T-cell (primary cell): ENCODE results near the gene CHD3. TPM values are rescaled to one million over a fixed set of nuclear protein-coding genes. Genes with fewer than 3 reads are reported as not detected.

Experiments used
- ATAC-seq, 4 experiments: fragments of 200-7000 bp in 3 of 4; fragments of 150-1000 bp in 1 of 4; cut with Tn5 transposase; replicated peaks in 1 of 4; 1 replicate in 3 of 4; 2 replicates in 1 of 4; pipeline ENCODE4 v1.10.0; 2021; ENCODE audit warnings: moderate library complexity in 3 of 4, mild to moderate bottlenecking in 2 of 4, moderate number of reproducible peaks in 1 of 4
- CTCF ChIA-PET, 2 donors: fragments of 300-600 bp; sonication (Branson Sonifier 250); formaldehyde crosslinking; loops; one replicate each; lab custom pipeline; 2022; ENCODE audit warnings: antibody characterized with exemption in 2 of 2; lab: Charles Lee
- POLR2A ChIA-PET, 2 donors: fragments of 300-600 bp; sonication (Branson Sonifier 250); formaldehyde crosslinking; loops; one replicate each; lab custom pipeline; 2022; ENCODE audit warnings: antibody characterized with exemption in 2 of 2; lab: Charles Lee
- DNase-seq, 35 experiments: peaks; one replicate each; pipeline versions ENCODE4 v3.0.0 to v3.0.0-alpha.2; 2013 to 2023
- H3K27ac ChIP-seq: one replicate; pipeline ENCODE4 v1.5.1; 2013; ENCODE audit warnings: low read length
- H3K27me3 ChIP-seq, 2 experiments: replicated peaks in 1 of 2; 1 replicate in 1 of 2; 2 replicates in 1 of 2; pipeline versions ENCODE4 v1.6.1 to v1.7.0; 2013; ENCODE audit warnings: low read length in 1 of 2, mixed read lengths in 1 of 2; ENCODE audit not compliant: control insufficient read depth in 2 of 2, insufficient read depth in 2 of 2; ENCODE audit errors: extremely low read depth in 1 of 2
- H3K36me3 ChIP-seq, 2 donors: 1 replicate in 1 of 2; 2 replicates in 1 of 2; pipeline versions ENCODE4 v1.6.1 to v1.7.0; 2013; ENCODE audit warnings: low read length in 1 of 2; ENCODE audit not compliant: control insufficient read depth in 2 of 2, insufficient read depth in 1 of 2; ENCODE audit errors: extremely low read depth in 1 of 2
- H3K4me1 ChIP-seq, 2 experiments: 1 replicate in 1 of 2; 2 replicates in 1 of 2; pipeline versions ENCODE4 v1.6.1 to v1.7.0; 2013; ENCODE audit warnings: low read length in 2 of 2, mixed read lengths in 1 of 2; ENCODE audit not compliant: insufficient read depth in 2 of 2, control insufficient read depth in 1 of 2; ENCODE audit errors: extremely low read depth in 1 of 2
- H3K4me3 ChIP-seq, 2 donors: 1 replicate in 1 of 2; 2 replicates in 1 of 2; pipeline versions ENCODE4 v1.5.1 to v1.7.0; 2013; ENCODE audit warnings: mild to moderate bottlenecking in 2 of 2, low read length in 1 of 2, moderate library complexity in 1 of 2; ENCODE audit not compliant: control insufficient read depth in 1 of 2; ENCODE audit errors: extremely low read depth in 1 of 2
- H3K9me3 ChIP-seq: 2 replicates; pipeline ENCODE4 v1.7.0; 2013
- H3K27ac Mint-ChIP-seq, 2 donors: one replicate each; pipeline ENCODE4 v1.8.0; 2020 to 2021; ENCODE audit warnings: mild to moderate bottlenecking in 2 of 2, mixed read lengths in 2 of 2
- H3K27me3 Mint-ChIP-seq, 2 donors: one replicate each; pipeline ENCODE4 v1.8.0; 2021 to 2022; ENCODE audit warnings: mixed read lengths in 2 of 2
- H3K36me3 Mint-ChIP-seq: one replicate; pipeline ENCODE4 v1.8.0; 2021; ENCODE audit warnings: mixed read lengths
- H3K4me1 Mint-ChIP-seq, 3 donors: one replicate each; pipeline ENCODE4 v1.8.0; 2020 to 2022; ENCODE audit warnings: mixed read lengths in 3 of 3, mild to moderate bottlenecking in 1 of 3
- H3K4me3 Mint-ChIP-seq, 3 donors: one replicate each; pipeline ENCODE4 v1.8.0; 2020 to 2022; ENCODE audit warnings: mild to moderate bottlenecking in 3 of 3, mixed read lengths in 3 of 3, moderate library complexity in 3 of 3
- H3K9me3 Mint-ChIP-seq, 3 donors: one replicate each; pipeline ENCODE4 v1.8.0; 2020 to 2022; ENCODE audit warnings: mixed read lengths in 3 of 3
- WGBS: methylation state at CpG from one replicate; pipeline ENCODE4 v1.1.5; 2013; ENCODE audit warnings: missing lambda C conversion rate; ENCODE audit not compliant: insufficient coverage; 5-methylcytosine and 5-hydroxymethylcytosine counted together
- total RNA-seq, 35 experiments: library from RNA in 6 of 35; stranded (reverse) in 6 of 35; fragments of 120-200 nt in 1 of 35; gene quantifications; one replicate each; pipeline versions ENCODE4 v1.2.1 to v1.2.4 and lab custom pipeline; 2013 to 2026

CHD3 gene
- total RNA-seq, 5 donors from 2014 or later (not counting 1 experiment from before 2014, with no cell fraction given): 250 to 331 (median 274) TPM

- DNase-seq: peak; percentile 70 to 94 (median 87)
- Mint-ChIP-seq H3K4me3 (no peak overlapping the region), H3K27ac (no peak overlapping the region), H3K27me3 (no peaks in the 10 kb centered on the region), H3K9me3 (no peaks in the 10 kb centered on the region), H3K36me3 (peaks cover 11% of the 10 kb centered on the region), H3K4me1 (peaks cover 9 to 15% (median 10%) of the 10 kb centered on the region in 3 donors)
- no peaks in the 10 kb centered on the region for H3K27me3 ChIP-seq
- ChIA-PET POLR2A (no interaction called here), CTCF (no interaction called here)
- peak overlapping the region; percentile 77 for H3K27ac ChIP-seq
- 0% methylated on average over 16 of the region's 35 CpGs for WGBS
- peaks cover 11 to 29% of the 10 kb centered on the region in 2 donors for H3K36me3 ChIP-seq
- peaks cover 18 to 50% of the 10 kb centered on the region in 2 experiments for H3K4me1 ChIP-seq
- ATAC-seq: peak; percentile 72 to 77 (median 76)
- peak overlapping the region; percentile 85 to 91 for H3K4me3 ChIP-seq
- no peaks in the 10 kb centered on the region for H3K9me3 ChIP-seq
These were observed 956 bp upstream of the CHD3 start for GRCh38 chr17:7887482-7888183.

GRCh38 chr17:7889166-7889955 lies 772 bp downstream of the CHD3 start:
- Histone ChIP-seq H3K27me3 (no peaks in the 10 kb centered on the region), H3K36me3 (peaks cover 20 to 46% of the 10 kb centered on the region in 2 donors), H3K4me1 (peaks cover 6 to 42% of the 10 kb centered on the region in 2 experiments), H3K4me3 (no peak overlapping the region), H3K9me3 (no peaks in the 10 kb centered on the region), H3K27ac (no peak overlapping the region)
- no peak overlapping the region for H3K4me3 Mint-ChIP-seq
- ATAC-seq (no peak), DNase-seq (peak in 19 of 35 experiments; percentile 11 to 56 (median 21))
- no peak overlapping the region for H3K27ac Mint-ChIP-seq
- no peaks in the 10 kb centered on the region for H3K27me3 Mint-ChIP-seq
- H3K36me3 Mint-ChIP-seq: peaks cover 24% of the 10 kb centered on the region
- ChIA-PET POLR2A (no interaction called here), CTCF (no interaction called here)
- H3K4me1 Mint-ChIP-seq: peaks cover 7 to 15% (median 9%) of the 10 kb centered on the region in 3 donors
- no peaks in the 10 kb centered on the region for H3K9me3 Mint-ChIP-seq
- WGBS: 79% methylated on average over 3 of the region's 11 CpGs

- Mint-ChIP-seq H3K27ac (no peak overlapping the region), H3K27me3 (no peaks in the 10 kb centered on the region), H3K4me1 (peaks cover 16 to 18% (median 16%) of the 10 kb centered on the region in 3 donors), H3K36me3 (peaks cover 52% of the 10 kb centered on the region), H3K4me3 (no peak overlapping the region), H3K9me3 (no peaks in the 10 kb centered on the region)
- Histone ChIP-seq H3K27ac (no peak overlapping the region), H3K4me1 (peaks cover 3 to 17% of the 10 kb centered on the region in 2 experiments), H3K9me3 (no peaks in the 10 kb centered on the region), H3K27me3 (no peaks in the 10 kb centered on the region), H3K4me3 (no peak overlapping the region), H3K36me3 (peaks cover 25 to 79% of the 10 kb centered on the region in 2 donors)
- ATAC-seq (no peak), DNase-seq (no peak)
- ChIA-PET CTCF (no interaction called here), POLR2A (no interaction called here)
- WGBS: no CpG with 5 or more reads among the region's 15 CpGs
These were observed 4.7 kb downstream of the CHD3 start for GRCh38 chr17:7893187-7893880.

DNA sequence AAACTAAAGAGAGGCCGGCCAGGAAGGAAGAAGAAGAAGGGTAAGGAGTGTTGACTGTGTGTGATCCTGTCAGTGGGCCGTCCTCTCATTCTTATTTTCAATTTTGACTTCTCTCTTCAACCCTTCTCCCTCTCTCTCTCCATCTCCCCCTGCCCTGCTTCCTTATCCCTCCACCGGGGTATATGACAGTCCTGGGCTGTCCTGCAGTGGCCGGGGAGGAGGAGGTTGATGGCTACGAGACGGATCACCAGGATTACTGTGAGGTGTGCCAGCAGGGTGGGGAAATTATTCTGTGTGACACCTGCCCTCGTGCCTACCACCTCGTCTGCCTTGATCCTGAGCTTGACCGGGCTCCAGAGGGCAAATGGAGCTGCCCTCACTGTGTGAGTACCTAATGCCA lies 5.6 kb downstream of the CHD3 start:
- ChIA-PET CTCF (no interaction called here), POLR2A (no interaction called here)
- peaks cover 61% of the 10 kb centered on the region for H3K36me3 Mint-ChIP-seq

GRCh38 chr17:7894866-7895265 lies 6.3 kb downstream of the CHD3 start:
- Histone ChIP-seq H3K9me3 (no peaks in the 10 kb centered on the region), H3K4me1 (peaks cover 0 to 2% of the 10 kb centered on the region in 2 experiments), H3K27me3 (no peaks in the 10 kb centered on the region), H3K27ac (no peak overlapping the region), H3K4me3 (no peak overlapping the region), H3K36me3 (peaks cover 27 to 89% of the 10 kb centered on the region in 2 donors)
- Mint-ChIP-seq H3K27me3 (no peaks in the 10 kb centered on the region), H3K36me3 (peaks cover 68% of the 10 kb centered on the region), H3K4me1 (peaks cover 16% of the 10 kb centered on the region in 3 donors), H3K9me3 (no peaks in the 10 kb centered on the region), H3K27ac (peak overlapping the region; percentile 28 to 55), H3K4me3 (no peak overlapping the region)
- WGBS: 96% methylated on average over 3 of the region's 8 CpGs
- ChIA-PET POLR2A (no interaction called here), CTCF (no interaction called here)
- ATAC-seq (no peak), DNase-seq (no peak)

More for the DNA sequence above, 5.6 kb downstream of the CHD3 start:
- WGBS: 91% methylated on average over 3 of the region's 9 CpGs
- Histone ChIP-seq H3K4me1 (peaks cover 0 to 8% of the 10 kb centered on the region in 2 experiments), H3K27ac (no peak overlapping the region), H3K4me3 (no peak overlapping the region), H3K9me3 (no peaks in the 10 kb centered on the region), H3K36me3 (peaks cover 27 to 88% of the 10 kb centered on the region in 2 donors), H3K27me3 (no peaks in the 10 kb centered on the region)
- no peaks in the 10 kb centered on the region for H3K9me3 Mint-ChIP-seq
- no peaks in the 10 kb centered on the region for H3K27me3 Mint-ChIP-seq
- no peak for DNase-seq
- no peak for ATAC-seq
- peaks cover 16 to 18% (median 16%) of the 10 kb centered on the region in 3 donors for H3K4me1 Mint-ChIP-seq
- peak overlapping the region; percentile 28 to 55 for H3K27ac Mint-ChIP-seq
- H3K4me3 Mint-ChIP-seq: no peak overlapping the region

GRCh38 chr17:7897090-7897489 lies 8.5 kb downstream of the CHD3 start:
- Histone ChIP-seq H3K27me3 (no peaks in the 10 kb centered on the region), H3K4me1 (no peaks in the 10 kb centered on the region), H3K27ac (no peak overlapping the region), H3K36me3 (peaks cover 29 to 88% of the 10 kb centered on the region in 2 donors), H3K4me3 (no peak overlapping the region), H3K9me3 (no peaks in the 10 kb centered on the region)
- peaks cover 69% of the 10 kb centered on the region for H3K36me3 Mint-ChIP-seq
- no peaks in the 10 kb centered on the region for H3K9me3 Mint-ChIP-seq
- H3K27me3 Mint-ChIP-seq: no peaks in the 10 kb centered on the region
- ChIA-PET POLR2A (no interaction called here), CTCF (interaction anchor here (1.0 to 1.7 kb wide), 3 partner anchors 16 to 35 kb away, joined by 3 to 4 read pairs (median 4); no protein-coding TSS in a partner anchor)
- WGBS: 97% methylated on average over 11 of the region's 13 CpGs
- H3K27ac Mint-ChIP-seq: peak overlapping the region in 1 of 2 donors; percentile 31
- peaks cover 7 to 11% (median 7%) of the 10 kb centered on the region in 3 donors for H3K4me1 Mint-ChIP-seq
- ATAC-seq (no peak), DNase-seq (no peak)
- no peak overlapping the region for H3K4me3 Mint-ChIP-seq
